Measurements from ENCODE around the gene MOSMO.
"Not testable (repeated sequence)": the region's sequence is repeated elsewhere in the genome, so short reads cannot be mapped to it uniquely, and the experiment has no call there.

The MOSMO gene

GRCh38 chr16:22123146-22123545 lies 115.2 kb downstream of the MOSMO start:
- no peak overlapping the region for H3K27ac ChIP-seq
- peak overlapping the region; percentile 55 for H3K4me2 ChIP-seq
- H3K9ac ChIP-seq: no peak overlapping the region
- no peaks in the 10 kb centered on the region for H3K36me3 ChIP-seq
- H3K4me3 ChIP-seq: no peak overlapping the region
- H3K9me3 ChIP-seq: no peaks in the 10 kb centered on the region
- no peaks in the 10 kb centered on the region for H4K20me1 ChIP-seq
- no peak for TF ChIP-seq Cebpa-rat (IDR thresholded peaks at IDR 0.05)
- peaks cover 16% of the 10 kb centered on the region for H3K4me1 ChIP-seq
- no peaks in the 10 kb centered on the region for H3K27me3 ChIP-seq

- Histone ChIP-seq H3K4me1 (peaks cover 16% of the 10 kb centered on the region), H3K9ac (no peak overlapping the region), H3K4me3 (no peak overlapping the region), H3K36me3 (no peaks in the 10 kb centered on the region), H3K27me3 (no peaks in the 10 kb centered on the region), H3K27ac (no peak overlapping the region), H3K4me2 (peak overlapping the region; percentile 55), H4K20me1 (no peaks in the 10 kb centered on the region), H3K9me3 (no peaks in the 10 kb centered on the region)
- no peak for TF ChIP-seq Cebpa-rat (IDR thresholded peaks at IDR 0.05)
Measured at GRCh38 chr16:22123759-22124490, 116.0 kb downstream of the MOSMO start.

- no peak for TF ChIP-seq Cebpa-rat (IDR thresholded peaks at IDR 0.05)
- H3K9me3 ChIP-seq: no peaks in the 10 kb centered on the region
- H3K27me3 ChIP-seq: no peaks in the 10 kb centered on the region
- H3K9ac ChIP-seq: no peak overlapping the region
- H3K4me1 ChIP-seq: peaks cover 16% of the 10 kb centered on the region
- no peak overlapping the region for H3K27ac ChIP-seq
- H3K4me2 ChIP-seq: no peak overlapping the region
- no peaks in the 10 kb centered on the region for H3K36me3 ChIP-seq
- no peaks in the 10 kb centered on the region for H4K20me1 ChIP-seq
- no peak overlapping the region for H3K4me3 ChIP-seq
Measured at GRCh38 chr16:22124583-22125284, 116.8 kb downstream of the MOSMO start.

GRCh38 chr16:22126037-22126558 lies 118.2 kb downstream of the MOSMO start:
- TF ChIP-seq Cebpa-rat (IDR thresholded peaks at IDR 0.05): no peak
- H3K36me3 ChIP-seq: no peaks in the 10 kb centered on the region
- H3K9ac ChIP-seq: no peak overlapping the region
- no peaks in the 10 kb centered on the region for H3K27me3 ChIP-seq
- no peak overlapping the region for H3K4me3 ChIP-seq
- H3K9me3 ChIP-seq: no peaks in the 10 kb centered on the region
- H4K20me1 ChIP-seq: no peaks in the 10 kb centered on the region
- H3K4me2 ChIP-seq: no peak overlapping the region
- no peak overlapping the region for H3K27ac ChIP-seq
- peaks cover 16% of the 10 kb centered on the region for H3K4me1 ChIP-seq

GRCh38 chr16:22128537-22128936 lies 120.6 kb downstream of the MOSMO start:
- H3K27ac ChIP-seq, H3K9me3 ChIP-seq, H3K36me3 ChIP-seq, H3K9ac ChIP-seq, H3K4me3 ChIP-seq, H3K27me3 ChIP-seq, H4K20me1 ChIP-seq, H3K4me2 ChIP-seq, H3K4me1 ChIP-seq: not testable (repeated sequence)

- H4K20me1 ChIP-seq: no peaks in the 10 kb centered on the region
- no peaks in the 10 kb centered on the region for H3K4me1 ChIP-seq
- no peaks in the 10 kb centered on the region for H3K27me3 ChIP-seq
- H3K4me3 ChIP-seq: no peak overlapping the region
- H3K9ac ChIP-seq: no peak overlapping the region
- no peak for TF ChIP-seq Cebpa-rat (IDR thresholded peaks at IDR 0.05)
- no peaks in the 10 kb centered on the region for H3K9me3 ChIP-seq
- no peak overlapping the region for H3K4me2 ChIP-seq
- no peaks in the 10 kb centered on the region for H3K36me3 ChIP-seq
- no peak overlapping the region for H3K27ac ChIP-seq
Measured at GRCh38 chr16:22130528-22130927, 122.6 kb downstream of the MOSMO start.

- no peaks in the 10 kb centered on the region for H4K20me1 ChIP-seq
- H3K4me1 ChIP-seq: peaks cover 1% of the 10 kb centered on the region; the same call in 1 of the 2 replicates
- H3K4me2 ChIP-seq: no peak overlapping the region
- no peak overlapping the region for H3K4me3 ChIP-seq
- no peak overlapping the region for H3K9ac ChIP-seq
- no peak for TF ChIP-seq Cebpa-rat (IDR thresholded peaks at IDR 0.05)
- no peak overlapping the region for H3K27ac ChIP-seq
- H3K27me3 ChIP-seq: no peaks in the 10 kb centered on the region
- no peaks in the 10 kb centered on the region for H3K9me3 ChIP-seq
- no peaks in the 10 kb centered on the region for H3K36me3 ChIP-seq
Measured at GRCh38 chr16:22132801-22133200, 124.9 kb downstream of the MOSMO start.

Data from BLaER1 (cell line).